Measurements from ENCODE around the gene MON2.

MON2 gene

DNA sequence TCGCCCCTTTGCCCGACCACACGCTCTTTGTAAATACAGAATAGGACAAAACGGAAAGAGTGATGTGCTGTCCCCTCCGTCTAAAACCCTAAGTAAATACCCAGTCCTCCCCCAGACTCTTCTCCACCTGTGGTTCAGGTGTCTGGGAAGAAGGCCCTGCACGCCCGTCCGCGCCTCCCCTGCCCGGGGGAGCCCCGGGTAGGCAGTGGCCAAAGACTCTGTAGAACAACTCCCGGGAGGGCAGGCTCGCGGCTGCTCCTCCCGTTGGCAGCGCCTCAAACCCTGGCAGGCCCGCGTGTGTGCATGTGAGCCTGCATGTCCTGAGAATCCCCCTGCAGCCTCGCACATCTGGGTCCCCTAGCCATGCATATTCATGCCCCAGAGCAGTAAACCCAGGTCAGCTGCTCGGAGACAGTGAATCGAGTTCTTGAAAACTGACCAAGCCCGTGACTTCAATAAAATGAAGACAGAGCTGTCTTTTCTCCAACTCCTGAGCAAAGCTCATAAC is 165.8 kb downstream of the MON2 start:
- Histone ChIP-seq H3K4me1 (ENCODE audit: insufficient read depth, low read length) (peaks cover 48% of the 10 kb centered on the region), H3K27ac (ENCODE audit: low read depth, low read length) (no peak overlapping the region; the same call in 1 of the 2 replicates), H3K4me3 (ENCODE audit: low read length) (peak overlapping the region; percentile 60), H3K9ac (ENCODE audit: low read depth, low read length) (peak overlapping the region; percentile 39), H3K36me3 (ENCODE audit: insufficient read depth, low read length) (no peaks in the 10 kb centered on the region), H3K27me3 (ENCODE audit: insufficient read depth, low read length) (peaks cover 43% of the 10 kb centered on the region), H3K9me3 (ENCODE audit: insufficient read depth, low read depth, low read length) (no peaks in the 10 kb centered on the region)
- WGBS, result 11% methylated on average over 20 of the region's 22 CpGs

DNA sequence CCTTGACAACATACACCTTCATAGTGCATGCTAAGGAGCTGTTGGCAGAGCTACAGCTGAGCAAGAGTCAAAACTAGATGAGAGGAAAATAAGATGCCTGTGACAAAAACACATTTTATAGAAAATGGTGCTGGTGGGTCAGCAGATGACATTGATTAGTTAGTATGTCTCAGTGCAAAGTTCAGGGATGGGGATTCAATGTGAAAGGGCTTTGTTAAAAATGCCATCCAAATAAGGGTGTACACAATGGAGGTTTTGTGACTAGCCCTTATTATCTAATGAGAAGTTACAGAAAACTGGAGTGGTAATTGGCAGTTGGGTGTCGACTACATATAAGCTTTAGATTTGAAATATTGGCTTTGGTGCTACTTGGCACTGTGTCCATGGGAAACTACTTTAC is 169.0 kb downstream of the MON2 start:
- H3K9ac ChIP-seq (ENCODE audit: low read depth, low read length), result no peak overlapping the region
- no peaks in the 10 kb centered on the region for H3K36me3 ChIP-seq (ENCODE audit: insufficient read depth, low read length)
- WGBS, result 100% methylated on average over 1 of the region's 1 CpG
- H3K9me3 ChIP-seq (ENCODE audit: insufficient read depth, low read depth, low read length), result no peaks in the 10 kb centered on the region
- peaks cover 31% of the 10 kb centered on the region for H3K4me1 ChIP-seq (ENCODE audit: insufficient read depth, low read length)
- no peak overlapping the region for H3K4me3 ChIP-seq (ENCODE audit: low read length)
- no peak overlapping the region for H3K27ac ChIP-seq (ENCODE audit: low read depth, low read length)
- H3K27me3 ChIP-seq (ENCODE audit: insufficient read depth, low read length), result peaks cover 39% of the 10 kb centered on the region

DNA sequence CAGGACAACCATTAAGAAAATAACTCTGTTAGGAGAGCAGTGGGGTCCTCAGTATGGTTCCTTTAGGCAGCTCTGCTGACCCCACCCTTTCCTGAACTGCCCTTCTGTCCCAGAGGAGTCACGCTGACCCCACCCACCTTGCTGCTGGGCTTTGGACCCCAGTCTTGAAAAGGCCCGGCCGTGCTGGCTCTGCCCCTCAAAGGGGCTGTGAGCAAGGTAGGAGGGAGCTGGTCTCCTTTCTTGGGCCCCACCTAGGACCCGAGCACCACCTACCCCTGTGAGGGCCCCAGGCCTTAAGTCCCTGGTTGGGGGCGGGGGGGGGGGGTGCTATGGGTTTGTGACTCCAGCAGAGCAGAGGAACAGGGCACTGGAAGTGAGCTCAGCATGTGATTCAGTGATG is 171.1 kb downstream of the MON2 start:
- no peaks in the 10 kb centered on the region for H3K36me3 ChIP-seq (ENCODE audit: insufficient read depth, low read length)
- H3K9me3 ChIP-seq (ENCODE audit: insufficient read depth, low read depth, low read length), result no peaks in the 10 kb centered on the region
- H3K4me1 ChIP-seq (ENCODE audit: insufficient read depth, low read length), result peaks cover 29% of the 10 kb centered on the region
- WGBS, result 49% methylated on average over 5 of the region's 5 CpGs
- no peak overlapping the region for H3K27ac ChIP-seq (ENCODE audit: low read depth, low read length)
- no peak overlapping the region for H3K4me3 ChIP-seq (ENCODE audit: low read length)
- no peak overlapping the region for H3K9ac ChIP-seq (ENCODE audit: low read depth, low read length)
- H3K27me3 ChIP-seq (ENCODE audit: insufficient read depth, low read length), result peaks cover 19% of the 10 kb centered on the region

DNA sequence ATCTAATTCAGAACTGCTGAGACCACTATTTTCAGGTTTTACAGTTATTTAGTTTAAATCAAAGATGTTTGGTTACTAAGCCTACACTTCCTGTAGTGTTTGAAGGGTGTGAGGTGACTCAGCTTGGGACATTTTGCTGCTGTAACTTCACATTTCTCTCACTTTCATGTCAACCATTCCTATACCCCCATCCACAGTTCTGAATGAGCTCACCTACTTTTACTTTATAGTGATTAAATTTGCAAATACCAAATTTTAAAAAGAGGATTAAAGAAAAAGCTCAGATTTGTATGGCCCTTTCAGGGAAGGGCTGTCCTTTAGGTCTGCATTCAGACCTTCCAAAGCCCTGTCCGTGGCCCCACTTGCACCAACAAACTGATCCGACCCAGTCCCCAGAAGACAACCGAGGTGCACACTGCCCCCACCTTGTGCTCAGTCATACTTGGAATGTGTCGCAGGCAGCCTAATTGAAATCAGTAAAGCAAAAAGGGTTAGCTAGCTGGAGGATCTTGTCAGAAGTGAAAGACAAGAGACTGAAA is 174.4 kb downstream of the MON2 start:
- peak overlapping the region; percentile 35; the same call in 1 of the 2 replicates for H3K9ac ChIP-seq (ENCODE audit: low read depth, low read length)
- no peak overlapping the region for H3K4me3 ChIP-seq (ENCODE audit: low read length)
- no peak overlapping the region for H3K27ac ChIP-seq (ENCODE audit: low read depth, low read length)

DNA sequence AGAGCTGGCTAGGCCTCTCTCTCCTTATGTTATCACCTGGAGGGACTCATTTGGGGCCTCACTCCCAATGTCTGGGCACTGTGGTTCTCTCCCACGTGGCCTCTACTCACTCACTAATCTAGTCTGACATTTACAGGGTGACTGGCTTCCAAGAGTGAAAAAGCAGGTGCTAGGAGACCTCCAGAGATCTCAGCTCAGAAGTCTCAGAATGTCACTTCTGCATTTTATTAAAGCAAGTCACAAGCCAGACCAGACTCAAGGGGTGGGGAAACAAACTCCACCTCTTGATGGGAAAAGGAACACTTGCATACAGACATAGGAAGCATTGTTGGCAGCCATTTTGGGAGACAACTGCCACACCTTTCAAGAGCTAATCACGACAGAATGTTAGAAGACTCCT is 175.9 kb downstream of the MON2 start:
- H3K9me3 ChIP-seq (ENCODE audit: insufficient read depth, low read depth, low read length), result no peaks in the 10 kb centered on the region
- no peak overlapping the region for H3K9ac ChIP-seq (ENCODE audit: low read depth, low read length)
- peaks cover 38% of the 10 kb centered on the region for H3K4me1 ChIP-seq (ENCODE audit: insufficient read depth, low read length)
- H3K4me3 ChIP-seq (ENCODE audit: low read length), result no peak overlapping the region
- H3K27me3 ChIP-seq (ENCODE audit: insufficient read depth, low read length), result no peaks in the 10 kb centered on the region
- 93% methylated on average over 2 of the region's 2 CpGs for WGBS
- H3K27ac ChIP-seq (ENCODE audit: low read depth, low read length), result no peak overlapping the region
- H3K36me3 ChIP-seq (ENCODE audit: insufficient read depth, low read length), result no peaks in the 10 kb centered on the region

More for the DNA sequence above, 174.4 kb downstream of the MON2 start:
- no peaks in the 10 kb centered on the region for H3K36me3 ChIP-seq (ENCODE audit: insufficient read depth, low read length)
- WGBS, result 77% methylated on average over 4 of the region's 4 CpGs
- no peaks in the 10 kb centered on the region for H3K9me3 ChIP-seq (ENCODE audit: insufficient read depth, low read depth, low read length)
- no peaks in the 10 kb centered on the region for H3K27me3 ChIP-seq (ENCODE audit: insufficient read depth, low read length)
- H3K4me1 ChIP-seq (ENCODE audit: insufficient read depth, low read length), result peaks cover 32% of the 10 kb centered on the region

DNA sequence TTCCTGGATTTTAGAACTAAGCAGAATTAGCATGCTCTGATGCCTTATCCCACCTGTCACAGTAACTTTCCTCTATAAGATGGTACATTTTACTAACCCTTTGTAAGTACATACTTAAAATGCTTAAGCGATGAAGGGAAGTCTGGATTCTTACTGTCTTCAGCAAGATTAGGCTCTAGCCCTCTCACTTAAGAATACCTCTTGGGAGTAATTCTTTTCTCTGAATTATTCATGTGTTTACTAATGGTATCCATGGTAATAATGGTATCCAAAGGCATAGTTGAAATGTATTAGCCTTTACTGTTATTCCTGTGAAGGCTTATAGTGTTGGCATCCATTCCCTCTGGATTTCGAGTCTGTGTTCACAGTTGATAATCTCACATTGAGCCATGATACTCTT is 176.9 kb downstream of the MON2 start:
- H3K4me1 ChIP-seq (ENCODE audit: insufficient read depth, low read length), result peaks cover 39% of the 10 kb centered on the region
- H3K27ac ChIP-seq (ENCODE audit: low read depth, low read length), result no peak overlapping the region
- H3K27me3 ChIP-seq (ENCODE audit: insufficient read depth, low read length), result no peaks in the 10 kb centered on the region
- H3K36me3 ChIP-seq (ENCODE audit: insufficient read depth, low read length), result no peaks in the 10 kb centered on the region
- H3K9me3 ChIP-seq (ENCODE audit: insufficient read depth, low read depth, low read length), result no peaks in the 10 kb centered on the region
- H3K9ac ChIP-seq (ENCODE audit: low read depth, low read length), result no peak overlapping the region
- H3K4me3 ChIP-seq (ENCODE audit: low read length), result no peak overlapping the region
- WGBS, result 100% methylated on average over 2 of the region's 2 CpGs

DNA sequence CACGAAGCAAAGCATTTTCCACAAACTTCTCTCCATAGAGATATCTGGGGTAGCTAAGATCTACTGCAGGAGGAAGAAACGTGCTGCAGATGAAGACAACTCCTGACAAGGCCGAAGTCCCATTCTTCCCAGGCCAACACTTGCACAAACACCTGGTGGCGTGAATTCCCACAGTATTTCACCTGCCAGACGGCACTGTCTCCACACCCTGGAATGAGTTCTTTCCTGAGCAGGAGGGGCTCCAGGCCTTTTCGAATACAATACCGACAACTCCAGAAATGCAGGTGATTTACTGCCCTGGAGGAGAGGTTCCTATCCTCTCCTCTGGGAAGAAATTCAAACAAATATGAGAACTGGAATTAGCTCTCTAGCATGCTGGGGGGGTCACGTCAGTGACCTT is 179.9 kb downstream of the MON2 start:
- WGBS, result 94% methylated on average over 8 of the region's 8 CpGs
- H3K9ac ChIP-seq (ENCODE audit: low read depth, low read length), result no peak overlapping the region

DNA sequence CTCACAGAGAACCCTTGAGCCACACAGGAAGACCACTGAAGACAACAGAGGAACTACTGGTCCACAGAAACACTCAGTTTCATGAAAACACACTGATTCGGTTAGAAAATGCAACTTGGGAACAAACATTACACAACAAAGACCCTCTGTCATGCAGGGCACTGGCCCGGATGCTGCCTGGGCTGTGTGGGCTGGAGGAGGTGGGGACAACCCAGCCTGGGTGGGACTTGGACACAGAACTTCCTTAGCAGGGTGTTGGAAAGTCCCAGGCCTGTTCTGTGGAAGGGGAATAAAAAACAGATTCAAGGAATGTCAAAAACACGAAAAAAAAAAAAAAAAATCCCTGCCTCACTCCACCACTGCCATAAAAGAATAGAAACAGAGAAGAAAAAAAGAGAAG is 181.0 kb downstream of the MON2 start:
- Histone ChIP-seq H3K9ac (ENCODE audit: low read depth, low read length) (no peak overlapping the region), H3K27ac (ENCODE audit: low read depth, low read length) (no peak overlapping the region; the same call in 1 of the 2 replicates), H3K4me1 (ENCODE audit: insufficient read depth, low read length) (peaks cover 41% of the 10 kb centered on the region), H3K27me3 (ENCODE audit: insufficient read depth, low read length) (peaks cover 21% of the 10 kb centered on the region), H3K36me3 (ENCODE audit: insufficient read depth, low read length) (no peaks in the 10 kb centered on the region), H3K4me3 (ENCODE audit: low read length) (no peak overlapping the region), H3K9me3 (ENCODE audit: insufficient read depth, low read depth, low read length) (no peaks in the 10 kb centered on the region)
- 63% methylated on average over 2 of the region's 3 CpGs for WGBS

More for the DNA sequence above, 179.9 kb downstream of the MON2 start:
- H3K27me3 ChIP-seq (ENCODE audit: insufficient read depth, low read length), result peaks cover 11% of the 10 kb centered on the region
- H3K36me3 ChIP-seq (ENCODE audit: insufficient read depth, low read length), result no peaks in the 10 kb centered on the region
- H3K4me3 ChIP-seq (ENCODE audit: low read length), result no peak overlapping the region
- H3K27ac ChIP-seq (ENCODE audit: low read depth, low read length), result no peak overlapping the region
- H3K4me1 ChIP-seq (ENCODE audit: insufficient read depth, low read length), result peaks cover 35% of the 10 kb centered on the region
- H3K9me3 ChIP-seq (ENCODE audit: insufficient read depth, low read depth, low read length), result no peaks in the 10 kb centered on the region

DNA sequence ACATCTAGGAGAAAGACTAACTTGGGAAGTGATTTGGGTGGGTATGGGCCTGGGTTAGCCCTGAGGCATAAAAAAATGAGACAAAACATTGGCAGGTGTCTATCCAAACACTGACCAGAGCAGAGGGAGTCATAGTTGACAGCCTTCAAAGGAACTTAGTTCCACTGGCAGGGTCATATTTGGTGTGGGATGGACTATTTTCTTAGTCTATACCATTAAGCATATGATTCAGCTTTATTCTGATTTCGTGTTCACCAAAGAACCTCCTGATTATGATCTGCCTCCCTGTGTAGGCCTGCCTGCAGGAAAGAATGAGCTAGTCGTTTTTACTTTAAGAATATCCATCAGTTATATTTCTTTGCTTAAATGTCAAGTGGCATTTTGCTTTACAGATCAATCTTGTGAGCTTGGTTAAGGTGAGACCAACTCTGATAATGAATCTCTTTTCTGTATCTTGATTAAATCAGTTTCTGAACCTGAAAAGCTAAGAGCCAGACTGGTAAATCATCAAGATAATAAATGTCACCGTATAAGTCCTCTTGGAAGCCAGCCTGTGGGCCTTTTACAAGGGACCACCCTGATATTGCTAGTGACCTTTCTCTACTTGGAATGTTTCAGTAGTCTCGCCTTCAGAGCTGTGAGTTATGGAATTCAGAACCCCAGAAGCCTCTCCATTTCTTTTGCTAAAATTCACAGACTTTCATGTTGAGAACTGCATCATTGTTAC is 182.9 kb downstream of the MON2 start:
- Histone ChIP-seq H3K9ac (ENCODE audit: low read depth, low read length) (no peak overlapping the region), H3K27me3 (ENCODE audit: insufficient read depth, low read length) (peaks cover 32% of the 10 kb centered on the region), H3K9me3 (ENCODE audit: insufficient read depth, low read depth, low read length) (no peaks in the 10 kb centered on the region), H3K4me3 (ENCODE audit: low read length) (no peak overlapping the region), H3K4me1 (ENCODE audit: insufficient read depth, low read length) (peaks cover 55% of the 10 kb centered on the region), H3K27ac (ENCODE audit: low read depth, low read length) (no peak overlapping the region), H3K36me3 (ENCODE audit: insufficient read depth, low read length) (no peaks in the 10 kb centered on the region)
- 94% methylated on average over 4 of the region's 4 CpGs for WGBS

All from HUES64 (cell line).